ENCODE measurements around the gene CPT1C.

DNA sequence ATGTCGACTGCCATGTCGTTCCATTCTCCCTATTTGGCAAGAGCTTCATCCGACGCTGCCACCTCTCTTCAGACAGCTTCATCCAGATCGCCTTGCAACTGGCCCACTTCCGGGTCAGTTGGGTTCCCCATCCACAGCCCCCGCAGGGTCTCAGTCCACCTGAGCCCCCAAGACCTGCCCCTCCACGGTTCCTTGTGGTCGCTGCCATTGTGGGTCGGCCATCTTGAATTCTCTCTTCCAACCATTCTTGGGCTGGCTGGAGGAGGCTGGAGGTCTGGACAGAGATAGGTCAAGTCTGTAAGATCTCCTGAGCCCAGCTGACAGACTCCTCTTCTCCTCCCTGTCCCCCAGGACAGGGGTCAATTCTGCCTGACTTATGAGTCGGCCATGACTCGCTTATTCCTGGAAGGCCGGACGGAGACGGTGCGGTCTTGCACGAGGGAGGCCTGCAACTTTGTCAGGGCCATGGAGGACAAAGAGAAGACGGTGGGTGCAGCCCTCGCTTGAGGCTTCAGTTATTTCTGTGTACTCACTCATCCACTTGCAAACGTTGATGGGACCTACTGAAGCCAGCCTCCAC, 19.5 kb downstream of the CPT1C start:
- TF ChIP-seq, protein P1, sequence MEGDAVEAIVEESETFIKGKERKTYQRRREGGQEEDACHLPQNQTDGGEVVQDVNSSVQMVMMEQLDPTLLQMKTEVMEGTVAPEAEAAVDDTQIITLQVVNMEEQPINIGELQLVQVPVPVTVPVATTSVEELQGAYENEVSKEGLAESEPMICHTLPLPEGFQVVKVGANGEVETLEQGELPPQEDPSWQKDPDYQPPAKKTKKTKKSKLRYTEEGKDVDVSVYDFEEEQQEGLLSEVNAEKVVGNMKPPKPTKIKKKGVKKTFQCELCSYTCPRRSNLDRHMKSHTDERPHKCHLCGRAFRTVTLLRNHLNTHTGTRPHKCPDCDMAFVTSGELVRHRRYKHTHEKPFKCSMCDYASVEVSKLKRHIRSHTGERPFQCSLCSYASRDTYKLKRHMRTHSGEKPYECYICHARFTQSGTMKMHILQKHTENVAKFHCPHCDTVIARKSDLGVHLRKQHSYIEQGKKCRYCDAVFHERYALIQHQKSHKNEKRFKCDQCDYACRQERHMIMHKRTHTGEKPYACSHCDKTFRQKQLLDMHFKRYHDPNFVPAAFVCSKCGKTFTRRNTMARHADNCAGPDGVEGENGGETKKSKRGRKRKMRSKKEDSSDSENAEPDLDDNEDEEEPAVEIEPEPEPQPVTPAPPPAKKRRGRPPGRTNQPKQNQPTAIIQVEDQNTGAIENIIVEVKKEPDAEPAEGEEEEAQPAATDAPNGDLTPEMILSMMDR (IDR thresholded peaks at IDR 0.05; ENCODE audit: insufficient read depth, low read depth, low read length): no peak
- TF ChIP-seq EZH2 (IDR thresholded peaks at IDR 0.05; ENCODE audit: insufficient read depth, low read length): no peak

Measured in astrocyte (in vitro differentiated cells and primary cell).